OCI-LY3 (cell line): Measurements from ENCODE around the gene CAMK1.

Experiments
- EZH2phosphoT487 ChIP-seq: fragments of 200-600 bp; shearing (Covaris generic); IDR thresholded peaks from 2 replicates; pipeline ENCODE4 v1.6.1; 2018; ENCODE audit warnings: antibody characterized with exemption, mixed run types, low read depth
- TF ChIP-seq, protein P1 (sequence below): fragments of 200-600, 300-600 bp; sonication (generic); IDR thresholded peaks from 2 replicates; pipeline ENCODE4 v1.5.1; 2014; ENCODE audit warnings: antibody characterized with exemption, low read length, low read depth

- TF ChIP-seq, protein P1, sequence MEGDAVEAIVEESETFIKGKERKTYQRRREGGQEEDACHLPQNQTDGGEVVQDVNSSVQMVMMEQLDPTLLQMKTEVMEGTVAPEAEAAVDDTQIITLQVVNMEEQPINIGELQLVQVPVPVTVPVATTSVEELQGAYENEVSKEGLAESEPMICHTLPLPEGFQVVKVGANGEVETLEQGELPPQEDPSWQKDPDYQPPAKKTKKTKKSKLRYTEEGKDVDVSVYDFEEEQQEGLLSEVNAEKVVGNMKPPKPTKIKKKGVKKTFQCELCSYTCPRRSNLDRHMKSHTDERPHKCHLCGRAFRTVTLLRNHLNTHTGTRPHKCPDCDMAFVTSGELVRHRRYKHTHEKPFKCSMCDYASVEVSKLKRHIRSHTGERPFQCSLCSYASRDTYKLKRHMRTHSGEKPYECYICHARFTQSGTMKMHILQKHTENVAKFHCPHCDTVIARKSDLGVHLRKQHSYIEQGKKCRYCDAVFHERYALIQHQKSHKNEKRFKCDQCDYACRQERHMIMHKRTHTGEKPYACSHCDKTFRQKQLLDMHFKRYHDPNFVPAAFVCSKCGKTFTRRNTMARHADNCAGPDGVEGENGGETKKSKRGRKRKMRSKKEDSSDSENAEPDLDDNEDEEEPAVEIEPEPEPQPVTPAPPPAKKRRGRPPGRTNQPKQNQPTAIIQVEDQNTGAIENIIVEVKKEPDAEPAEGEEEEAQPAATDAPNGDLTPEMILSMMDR, result no peak
- TF ChIP-seq EZH2phosphoT487, result no peak
These were observed 57.3 kb downstream of the CAMK1 start for GRCh38 chr3:9712415-9712814.
